Measurements from ENCODE around the gene ZBTB39.

GRCh38 chr12:56998316-56998715, 8.0 kb downstream of the ZBTB39 start:
- no peak for TF ChIP-seq CTCF (IDR thresholded peaks at IDR 0.05)
- no peak for TF ChIP-seq EP300 (IDR thresholded peaks at IDR 0.05)

All from gastroesophageal sphincter (tissue), 3 donors.